Neural cell (in vitro differentiated cells): ENCODE data around the gene ANKRD39.

Experiments
- CTCF ChIP-seq: fragments of 450-650 bp; IDR thresholded peaks from 2 replicates; pipeline ENCODE4 v1.5.1; 2014; ENCODE audit warnings: antibody characterized with exemption, mild to moderate bottlenecking, moderate library complexity; ENCODE audit not compliant: poor library complexity, severe bottlenecking
- EP300 ChIP-seq: fragments of 450-650 bp; conservative IDR thresholded peaks from 2 replicates; pipeline ENCODE4 v1.6.1; 2014; ENCODE audit warnings: antibody characterized with exemption, mild to moderate bottlenecking, moderate library complexity; ENCODE audit not compliant: poor library complexity, severe bottlenecking
- EZH2 ChIP-seq: fragments of 200-600, 300-800 bp; shearing (Covaris generic), sonication (generic); IDR thresholded peaks from 2 replicates; pipeline ENCODE4 v1.6.1; 2014; ENCODE audit warnings: antibody characterized with exemption, low read length, borderline replicate concordance, mild to moderate bottlenecking; ENCODE audit not compliant: insufficient read depth, poor library complexity, severe bottlenecking
- POLR2AphosphoS5 ChIP-seq: IDR thresholded peaks from 2 replicates; pipeline ENCODE4 v1.6.1; 2012
- TAF1 ChIP-seq: IDR thresholded peaks from 2 replicates; pipeline ENCODE4 v1.6.1; 2012; ENCODE audit warnings: low read depth

GRCh38 chr2:96825057-96825456 is 32.8 kb downstream of the ANKRD39 start:
- TF ChIP-seq EZH2 = no peak
- no peak for TF ChIP-seq EP300
- no peak for TF ChIP-seq CTCF
- no peak for TF ChIP-seq POLR2AphosphoS5
- TF ChIP-seq TAF1 = no peak
